ENCODE measurements around the gene IQGAP3. TPM values are rescaled to one million over a fixed set of nuclear protein-coding genes. Genes with fewer than 3 reads are reported as not detected.

Gene IQGAP3
- polyA plus RNA-seq, 1 of the 3 experiments (the other 2 are of a cell fraction): 15.6 TPM

DNA sequence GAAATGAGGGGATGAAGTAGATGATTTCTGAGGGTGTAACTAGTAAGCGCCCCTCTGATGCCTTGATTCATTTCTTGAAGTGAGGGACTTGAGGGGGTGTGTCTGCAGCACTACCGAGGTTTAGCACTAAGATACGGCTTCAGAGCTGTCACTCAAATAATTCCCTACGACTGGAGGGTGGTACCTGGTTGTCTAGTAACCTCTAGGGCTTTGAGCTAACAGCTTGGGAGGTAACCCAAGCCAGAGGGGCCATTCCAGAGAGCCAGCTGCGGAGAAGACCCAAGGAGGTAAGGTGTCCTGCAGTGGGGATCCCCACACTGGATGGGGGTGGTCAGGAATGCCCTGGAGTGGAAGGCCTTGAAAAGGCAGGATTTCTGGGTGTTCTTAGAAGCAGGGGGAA is 7.1 kb upstream of the IQGAP3 start, which contains the start of gene TTC24:
TTC24 (plus strand) TSS at position 252 of the 400 bp plus-strand sequence. CDS start 1,642 bp downstream, outside the sequence.
- no peak within 1 kb of the TSS for H3K27ac ChIP-seq (ENCODE audit: low read depth in 2 of 2, low read length in 1 of 2)
- no peaks in the 10 kb centered on the region for H3K79me2 ChIP-seq (ENCODE audit: insufficient read depth)
- ChIA-PET POLR2A (interaction anchor here (2.6 kb wide), 1 partner anchor 12 kb away, joined by 10 read pairs; the partner anchor contains the start of gene NAXE), CTCF (interaction anchor here (1.0 to 11.1 kb wide), 4 partner anchors 12 to 103 kb away, joined by 3 to 104 read pairs (median 4); partner anchors contain the start of gene NAXE)
- H3K9ac ChIP-seq: no peak within 1 kb of the TSS
- H3K9me2 ChIP-seq: no peaks in the 10 kb centered on the region
- H4K20me1 ChIP-seq (ENCODE audit: insufficient read depth): no peaks in the 10 kb centered on the region
- TF ChIP-seq, protein P1, sequence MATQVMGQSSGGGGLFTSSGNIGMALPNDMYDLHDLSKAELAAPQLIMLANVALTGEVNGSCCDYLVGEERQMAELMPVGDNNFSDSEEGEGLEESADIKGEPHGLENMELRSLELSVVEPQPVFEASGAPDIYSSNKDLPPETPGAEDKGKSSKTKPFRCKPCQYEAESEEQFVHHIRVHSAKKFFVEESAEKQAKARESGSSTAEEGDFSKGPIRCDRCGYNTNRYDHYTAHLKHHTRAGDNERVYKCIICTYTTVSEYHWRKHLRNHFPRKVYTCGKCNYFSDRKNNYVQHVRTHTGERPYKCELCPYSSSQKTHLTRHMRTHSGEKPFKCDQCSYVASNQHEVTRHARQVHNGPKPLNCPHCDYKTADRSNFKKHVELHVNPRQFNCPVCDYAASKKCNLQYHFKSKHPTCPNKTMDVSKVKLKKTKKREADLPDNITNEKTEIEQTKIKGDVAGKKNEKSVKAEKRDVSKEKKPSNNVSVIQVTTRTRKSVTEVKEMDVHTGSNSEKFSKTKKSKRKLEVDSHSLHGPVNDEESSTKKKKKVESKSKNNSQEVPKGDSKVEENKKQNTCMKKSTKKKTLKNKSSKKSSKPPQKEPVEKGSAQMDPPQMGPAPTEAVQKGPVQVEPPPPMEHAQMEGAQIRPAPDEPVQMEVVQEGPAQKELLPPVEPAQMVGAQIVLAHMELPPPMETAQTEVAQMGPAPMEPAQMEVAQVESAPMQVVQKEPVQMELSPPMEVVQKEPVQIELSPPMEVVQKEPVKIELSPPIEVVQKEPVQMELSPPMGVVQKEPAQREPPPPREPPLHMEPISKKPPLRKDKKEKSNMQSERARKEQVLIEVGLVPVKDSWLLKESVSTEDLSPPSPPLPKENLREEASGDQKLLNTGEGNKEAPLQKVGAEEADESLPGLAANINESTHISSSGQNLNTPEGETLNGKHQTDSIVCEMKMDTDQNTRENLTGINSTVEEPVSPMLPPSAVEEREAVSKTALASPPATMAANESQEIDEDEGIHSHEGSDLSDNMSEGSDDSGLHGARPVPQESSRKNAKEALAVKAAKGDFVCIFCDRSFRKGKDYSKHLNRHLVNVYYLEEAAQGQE (IDR thresholded peaks at IDR 0.05; ENCODE audit: low read depth, low read length): no peak
- TF ChIP-seq FOSL2 (IDR thresholded peaks at IDR 0.05; ENCODE audit: borderline replicate concordance, low read depth): no peak
- no peak for TF ChIP-seq ELF1 (IDR thresholded peaks at IDR 0.05)
- TF ChIP-seq TEAD4 (IDR thresholded peaks at IDR 0.05; ENCODE audit: borderline replicate concordance, insufficient read depth): no peak
- TF ChIP-seq FOXJ3 (CRISPR knock-in tag; IDR thresholded peaks at IDR 0.05): no peak
- TF ChIP-seq, protein P2, sequence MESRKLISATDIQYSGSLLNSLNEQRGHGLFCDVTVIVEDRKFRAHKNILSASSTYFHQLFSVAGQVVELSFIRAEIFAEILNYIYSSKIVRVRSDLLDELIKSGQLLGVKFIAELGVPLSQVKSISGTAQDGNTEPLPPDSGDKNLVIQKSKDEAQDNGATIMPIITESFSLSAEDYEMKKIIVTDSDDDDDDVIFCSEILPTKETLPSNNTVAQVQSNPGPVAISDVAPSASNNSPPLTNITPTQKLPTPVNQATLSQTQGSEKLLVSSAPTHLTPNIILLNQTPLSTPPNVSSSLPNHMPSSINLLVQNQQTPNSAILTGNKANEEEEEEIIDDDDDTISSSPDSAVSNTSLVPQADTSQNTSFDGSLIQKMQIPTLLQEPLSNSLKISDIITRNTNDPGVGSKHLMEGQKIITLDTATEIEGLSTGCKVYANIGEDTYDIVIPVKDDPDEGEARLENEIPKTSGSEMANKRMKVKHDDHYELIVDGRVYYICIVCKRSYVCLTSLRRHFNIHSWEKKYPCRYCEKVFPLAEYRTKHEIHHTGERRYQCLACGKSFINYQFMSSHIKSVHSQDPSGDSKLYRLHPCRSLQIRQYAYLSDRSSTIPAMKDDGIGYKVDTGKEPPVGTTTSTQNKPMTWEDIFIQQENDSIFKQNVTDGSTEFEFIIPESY (IDR thresholded peaks at IDR 0.05; ENCODE audit: borderline replicate concordance, low read depth): no peak
- TF ChIP-seq YY1 (IDR thresholded peaks at IDR 0.05; ENCODE audit: low read depth): no peak
- TF ChIP-seq, protein P3, sequence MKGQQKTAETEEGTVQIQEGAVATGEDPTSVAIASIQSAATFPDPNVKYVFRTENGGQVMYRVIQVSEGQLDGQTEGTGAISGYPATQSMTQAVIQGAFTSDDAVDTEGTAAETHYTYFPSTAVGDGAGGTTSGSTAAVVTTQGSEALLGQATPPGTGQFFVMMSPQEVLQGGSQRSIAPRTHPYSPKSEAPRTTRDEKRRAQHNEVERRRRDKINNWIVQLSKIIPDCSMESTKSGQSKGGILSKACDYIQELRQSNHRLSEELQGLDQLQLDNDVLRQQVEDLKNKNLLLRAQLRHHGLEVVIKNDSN (IDR thresholded peaks at IDR 0.05; ENCODE audit: borderline replicate concordance, low read depth): no peak
- TF ChIP-seq RAD21 (IDR thresholded peaks at IDR 0.05; ENCODE audit: low read length): no peak
- no peak for TF ChIP-seq TCF12 (IDR thresholded peaks at IDR 0.05)
- TF ChIP-seq, protein P4, sequence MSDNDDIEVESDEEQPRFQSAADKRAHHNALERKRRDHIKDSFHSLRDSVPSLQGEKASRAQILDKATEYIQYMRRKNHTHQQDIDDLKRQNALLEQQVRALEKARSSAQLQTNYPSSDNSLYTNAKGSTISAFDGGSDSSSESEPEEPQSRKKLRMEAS (IDR thresholded peaks at IDR 0.05; ENCODE audit: low read depth): no peak
- TF ChIP-seq RFX5 (IDR thresholded peaks at IDR 0.05; ENCODE audit: low read length): no peak
- TF ChIP-seq POLR2AphosphoS5 (IDR thresholded peaks at IDR 0.05; ENCODE audit: low read depth, low read length): no peak
- no peak for TF ChIP-seq SMC3 (IDR thresholded peaks at IDR 0.05; ENCODE audit: low read depth, low read length)
- no peak for TF ChIP-seq EP300 (IDR thresholded peaks at IDR 0.05; ENCODE audit: borderline replicate concordance in 1 of 2, low read depth in 1 of 2, low read length in 1 of 2)
- no peak for TF ChIP-seq NFIC (IDR thresholded peaks at IDR 0.05; ENCODE audit: borderline replicate concordance)
- TF ChIP-seq EZH2phosphoT487 (IDR thresholded peaks at IDR 0.05; ENCODE audit: borderline replicate concordance, low read depth): no peak
- no peak within 1 kb of the TSS for H2AFZ ChIP-seq (ENCODE audit: low read depth)
- no peaks in the 10 kb centered on the region for H3K9me3 ChIP-seq
- no peaks in the 10 kb centered on the region for H3K27me3 ChIP-seq (ENCODE audit: insufficient read depth)
- no peak for DNase-seq
- H3K4me2 ChIP-seq: no peak within 1 kb of the TSS
- no peaks in the 10 kb centered on the region; a peak in 1 of 4 replicates for H3K4me1 ChIP-seq (ENCODE audit: control insufficient read depth in 1 of 2, insufficient read depth in 2 of 2, low read depth in 1 of 2, low read length in 1 of 2)
- 76% methylated on average over 5 of the region's 5 CpGs for WGBS (ENCODE audit: low lambda C conversion rate)
- no peaks in the 10 kb centered on the region for H3K36me3 ChIP-seq (replicated peaks in 1 of 2; ENCODE audit: control insufficient read depth in 1 of 2, insufficient read depth in 2 of 2, low read length in 1 of 2)
- no peaks in the 10 kb centered on the region for H3F3A ChIP-seq (replicated peaks; ENCODE audit: insufficient read depth)
- no peak within 1 kb of the TSS for H3K4me3 ChIP-seq (ENCODE audit: low read depth in 2 of 2, low read length in 1 of 2)
